Measurements from ENCODE around the gene SH3D19.
"Not testable (repeated sequence)": the region's sequence is repeated elsewhere in the genome, so short reads cannot be mapped to it uniquely, and the experiment has no call there.

Gene SH3D19

GRCh38 chr4:151321586-151321985 is 3.8 kb downstream of the SH3D19 start:
- no peak for DNase-seq (ENCODE audit: low read depth)

GRCh38 chr4:151319490-151319889 is 5.9 kb downstream of the SH3D19 start:
- DNase-seq (ENCODE audit: low read depth), result no peak

- no peak for DNase-seq (ENCODE audit: low read depth)
Measured at GRCh38 chr4:151318307-151319006, 6.9 kb downstream of the SH3D19 start.

- DNase-seq (ENCODE audit: low read depth), result no peak
Measured at GRCh38 chr4:151316645-151317044, 8.8 kb downstream of the SH3D19 start.

- no peak for DNase-seq (ENCODE audit: low read depth)
Measured at GRCh38 chr4:151315212-151315886, 10.1 kb downstream of the SH3D19 start.

GRCh38 chr4:151314479-151314878 is 10.9 kb downstream of the SH3D19 start:
- no peak for DNase-seq (ENCODE audit: low read depth)

GRCh38 chr4:151314010-151314355 is 11.4 kb downstream of the SH3D19 start:
- DNase-seq (ENCODE audit: low read depth), result no peak

GRCh38 chr4:151313306-151314009 is 11.9 kb downstream of the SH3D19 start:
- DNase-seq (ENCODE audit: low read depth), result no peak

GRCh38 chr4:151310124-151310728 is 15.2 kb downstream of the SH3D19 start:
- DNase-seq (ENCODE audit: low read depth), result no peak

- DNase-seq (ENCODE audit: low read depth), result no peak
Measured at GRCh38 chr4:151304755-151305154, 20.6 kb downstream of the SH3D19 start.

GRCh38 chr4:151304226-151304625 is 21.2 kb downstream of the SH3D19 start:
- no peak for DNase-seq (ENCODE audit: low read depth)

GRCh38 chr4:151302432-151302831 is 23.0 kb downstream of the SH3D19 start:
- DNase-seq (ENCODE audit: low read depth), result no peak

- no peak for DNase-seq (ENCODE audit: low read depth)
Measured at GRCh38 chr4:151297170-151297569, 28.2 kb downstream of the SH3D19 start.

- DNase-seq (ENCODE audit: low read depth), result no peak
Measured at GRCh38 chr4:151296227-151296626, 29.2 kb downstream of the SH3D19 start.

- DNase-seq (ENCODE audit: low read depth), result no peak
Measured at GRCh38 chr4:151294833-151295496, 30.4 kb downstream of the SH3D19 start.

- DNase-seq (ENCODE audit: low read depth), result no peak
Measured at GRCh38 chr4:151292038-151292437, 33.4 kb downstream of the SH3D19 start.

GRCh38 chr4:151291485-151291884 is 33.9 kb downstream of the SH3D19 start:
- no peak for DNase-seq (ENCODE audit: low read depth)

GRCh38 chr4:151287409-151287808 is 38.0 kb downstream of the SH3D19 start:
- DNase-seq (ENCODE audit: low read depth), result no peak

- no peak for DNase-seq (ENCODE audit: low read depth)
Measured at GRCh38 chr4:151284534-151285245, 40.7 kb downstream of the SH3D19 start.

- no peak for DNase-seq (ENCODE audit: low read depth)
Measured at GRCh38 chr4:151276787-151277562, 48.4 kb downstream of the SH3D19 start, which contains the start of gene PRSS48. Gene PRSS48, plus strand, starts transcription at chr4:151277161. Its CDS starts 12 bp downstream, at chr4:151277173.

GRCh38 chr4:151268905-151269304 is 56.5 kb downstream of the SH3D19 start:
- DNase-seq (ENCODE audit: low read depth), result not testable (repeated sequence)

All from activated gamma-delta T cell treated with anti-CD3 and anti-CD28 coated beads, Interleukin-2, amount 50 U/mL, for 16 hours (primary cell).